ENCODE results near the gene PLXNA4.
A peak's percentile ranks its signal among the peaks of the same experiment; 100 is the strongest.

The PLXNA4 gene

GRCh38 chr7:132362059-132362458 is 214.2 kb downstream of the PLXNA4 start:
- no peak for DNase-seq (ENCODE audit: low read depth)
- TF ChIP-seq MYC (IDR thresholded peaks at IDR 0.05; ENCODE audit: low read depth, low read length) (no peak), POLR2A (IDR thresholded peaks at IDR 0.05; ENCODE audit: extremely low read depth, insufficient read length) (no peak)
- TF ChIP-seq, protein P1, sequence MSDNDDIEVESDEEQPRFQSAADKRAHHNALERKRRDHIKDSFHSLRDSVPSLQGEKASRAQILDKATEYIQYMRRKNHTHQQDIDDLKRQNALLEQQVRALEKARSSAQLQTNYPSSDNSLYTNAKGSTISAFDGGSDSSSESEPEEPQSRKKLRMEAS (IDR thresholded peaks at IDR 0.05; ENCODE audit: low read depth, low read length): no peak
- TF ChIP-seq, protein P2, sequence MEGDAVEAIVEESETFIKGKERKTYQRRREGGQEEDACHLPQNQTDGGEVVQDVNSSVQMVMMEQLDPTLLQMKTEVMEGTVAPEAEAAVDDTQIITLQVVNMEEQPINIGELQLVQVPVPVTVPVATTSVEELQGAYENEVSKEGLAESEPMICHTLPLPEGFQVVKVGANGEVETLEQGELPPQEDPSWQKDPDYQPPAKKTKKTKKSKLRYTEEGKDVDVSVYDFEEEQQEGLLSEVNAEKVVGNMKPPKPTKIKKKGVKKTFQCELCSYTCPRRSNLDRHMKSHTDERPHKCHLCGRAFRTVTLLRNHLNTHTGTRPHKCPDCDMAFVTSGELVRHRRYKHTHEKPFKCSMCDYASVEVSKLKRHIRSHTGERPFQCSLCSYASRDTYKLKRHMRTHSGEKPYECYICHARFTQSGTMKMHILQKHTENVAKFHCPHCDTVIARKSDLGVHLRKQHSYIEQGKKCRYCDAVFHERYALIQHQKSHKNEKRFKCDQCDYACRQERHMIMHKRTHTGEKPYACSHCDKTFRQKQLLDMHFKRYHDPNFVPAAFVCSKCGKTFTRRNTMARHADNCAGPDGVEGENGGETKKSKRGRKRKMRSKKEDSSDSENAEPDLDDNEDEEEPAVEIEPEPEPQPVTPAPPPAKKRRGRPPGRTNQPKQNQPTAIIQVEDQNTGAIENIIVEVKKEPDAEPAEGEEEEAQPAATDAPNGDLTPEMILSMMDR (IDR thresholded peaks at IDR 0.05; ENCODE audit: low read depth, low read length): no peak
- H3K4me3 ChIP-seq (ENCODE audit: low read depth, low read length): no peak overlapping the region

GRCh38 chr7:132361146-132361545 is 215.1 kb downstream of the PLXNA4 start:
- TF ChIP-seq MYC (IDR thresholded peaks at IDR 0.05; ENCODE audit: low read depth, low read length) (no peak), POLR2A (IDR thresholded peaks at IDR 0.05; ENCODE audit: extremely low read depth, insufficient read length) (no peak)
- TF ChIP-seq, protein P1 (IDR thresholded peaks at IDR 0.05; ENCODE audit: low read depth, low read length): no peak
- TF ChIP-seq, protein P2 (IDR thresholded peaks at IDR 0.05; ENCODE audit: low read depth, low read length): no peak
- H3K4me3 ChIP-seq (ENCODE audit: low read depth, low read length): no peak overlapping the region
- DNase-seq (ENCODE audit: low read depth): no peak

DNA sequence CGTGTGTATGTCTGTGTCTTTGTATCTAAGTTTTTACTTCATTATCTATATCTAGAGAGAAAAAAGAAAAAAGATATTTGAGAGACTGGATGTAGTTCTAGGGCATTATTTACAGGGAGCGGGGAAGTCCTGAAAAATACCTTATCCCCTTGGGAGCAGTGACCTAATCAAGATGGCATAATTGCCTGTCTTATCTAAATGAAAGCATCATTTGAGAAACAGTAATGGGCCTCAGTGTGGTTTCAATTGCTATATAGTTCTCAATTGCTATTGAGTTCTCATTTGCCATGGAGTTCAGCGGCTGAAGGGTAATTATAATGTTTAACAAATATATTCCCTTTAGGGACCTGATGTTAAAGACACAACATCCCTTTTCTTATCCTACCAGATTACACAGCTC is 216.5 kb downstream of the PLXNA4 start:
- TF ChIP-seq, protein P2 (IDR thresholded peaks at IDR 0.05; ENCODE audit: low read depth, low read length): no peak
- no peak for TF ChIP-seq POLR2A (IDR thresholded peaks at IDR 0.05; ENCODE audit: extremely low read depth, insufficient read length)
- no peak for TF ChIP-seq MYC (IDR thresholded peaks at IDR 0.05; ENCODE audit: low read depth, low read length)
- TF ChIP-seq, protein P1 (IDR thresholded peaks at IDR 0.05; ENCODE audit: low read depth, low read length): no peak
- H3K4me3 ChIP-seq (ENCODE audit: low read depth, low read length): no peak overlapping the region
- DNase-seq (ENCODE audit: low read depth): no peak

- no peak overlapping the region for H3K4me3 ChIP-seq (ENCODE audit: low read depth, low read length)
- DNase-seq (ENCODE audit: low read depth): no peak
- TF ChIP-seq MYC (IDR thresholded peaks at IDR 0.05; ENCODE audit: low read depth, low read length): no peak
- TF ChIP-seq POLR2A (IDR thresholded peaks at IDR 0.05; ENCODE audit: extremely low read depth, insufficient read length): no peak
- TF ChIP-seq, protein P1 (IDR thresholded peaks at IDR 0.05; ENCODE audit: low read depth, low read length): no peak
- TF ChIP-seq, protein P2 (IDR thresholded peaks at IDR 0.05; ENCODE audit: low read depth, low read length): no peak
These were observed 221.2 kb downstream of the PLXNA4 start for GRCh38 chr7:132355048-132355447.

GRCh38 chr7:132354527-132354926 is 221.7 kb downstream of the PLXNA4 start:
- H3K4me3 ChIP-seq (ENCODE audit: low read depth, low read length): no peak overlapping the region
- TF ChIP-seq, protein P1 (IDR thresholded peaks at IDR 0.05; ENCODE audit: low read depth, low read length): no peak
- TF ChIP-seq MYC (IDR thresholded peaks at IDR 0.05; ENCODE audit: low read depth, low read length) (no peak), POLR2A (IDR thresholded peaks at IDR 0.05; ENCODE audit: extremely low read depth, insufficient read length) (no peak)
- TF ChIP-seq, protein P2 (IDR thresholded peaks at IDR 0.05; ENCODE audit: low read depth, low read length): no peak
- peak; percentile 72 for DNase-seq (ENCODE audit: low read depth)
